Hematopoietic multipotent progenitor cell treated with erythropoietin and hydrocortisone succinate and interleukin-3 and kit ligand, for 6 days (in vitro differentiated cells): Measurements from ENCODE around the gene CORO2B.

ENCODE experiments used
- DNase-seq: peaks from one replicate; pipeline ENCODE4 v3.0.0-alpha.2; 2015

CORO2B gene

DNA sequence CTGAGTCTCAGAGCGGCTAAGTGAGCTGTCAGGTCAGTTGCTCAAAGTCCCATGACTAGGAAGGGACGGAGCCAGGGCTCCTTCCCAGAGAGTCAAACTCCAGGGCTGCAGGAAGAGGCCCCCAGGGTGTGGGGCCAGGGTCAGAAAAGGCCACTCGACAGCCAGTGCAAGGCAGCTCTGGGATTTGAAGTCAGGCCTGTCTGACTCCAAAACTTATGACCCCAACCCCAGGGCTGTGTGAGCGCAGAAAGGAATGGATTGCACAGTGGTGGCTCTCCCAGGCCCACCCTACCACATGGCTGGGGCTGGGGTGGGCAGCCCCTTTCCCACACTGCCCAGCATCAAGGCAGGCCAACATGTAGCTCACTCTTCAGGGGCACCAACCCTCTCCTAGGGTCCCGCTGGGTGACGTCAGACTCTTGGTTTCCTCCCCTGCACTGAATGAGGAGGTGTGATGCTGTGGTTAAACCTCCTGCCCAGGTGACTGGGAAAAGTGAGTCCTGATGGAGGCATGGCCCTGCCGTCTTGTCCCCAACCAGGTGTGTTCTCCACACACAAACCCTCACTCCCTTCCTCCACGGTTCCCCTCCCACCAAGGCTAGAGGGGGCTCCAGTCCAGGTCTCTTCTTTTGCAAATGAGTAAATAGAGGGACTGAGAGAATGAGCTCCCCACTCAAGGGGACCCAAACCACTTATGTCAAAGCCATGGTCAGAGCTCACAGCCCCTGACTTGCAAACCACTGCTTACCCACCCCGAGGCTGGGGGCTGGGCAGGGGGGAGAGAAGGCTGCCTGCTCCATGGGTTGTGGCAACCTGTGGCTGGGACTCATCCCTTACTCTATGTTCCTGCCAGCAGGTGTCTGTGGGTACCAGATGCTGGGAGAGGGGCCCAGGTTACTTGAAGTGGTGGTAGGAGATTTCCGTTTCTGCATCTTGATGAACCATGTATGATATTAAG is 23.8 kb upstream of the CORO2B start:
- no peak for DNase-seq

DNA sequence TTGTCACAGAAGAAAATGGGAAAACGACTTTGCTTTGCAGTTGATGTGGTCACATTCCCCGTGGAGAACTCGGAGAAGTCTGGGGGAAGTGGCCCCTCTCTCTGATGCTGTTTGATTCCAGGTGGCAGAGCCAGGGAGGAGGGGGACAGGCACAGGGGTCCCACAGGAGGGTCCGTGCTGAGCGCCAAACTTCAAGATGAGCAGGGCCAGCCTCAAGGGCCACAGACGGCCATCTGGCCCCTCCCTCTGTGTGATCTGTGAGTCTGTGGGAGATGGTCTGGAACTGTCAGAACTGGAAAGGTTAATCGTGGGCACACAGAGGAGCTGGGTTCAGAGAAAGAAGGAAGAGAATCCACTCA is 23.1 kb upstream of the CORO2B start:
- no peak for DNase-seq

DNA sequence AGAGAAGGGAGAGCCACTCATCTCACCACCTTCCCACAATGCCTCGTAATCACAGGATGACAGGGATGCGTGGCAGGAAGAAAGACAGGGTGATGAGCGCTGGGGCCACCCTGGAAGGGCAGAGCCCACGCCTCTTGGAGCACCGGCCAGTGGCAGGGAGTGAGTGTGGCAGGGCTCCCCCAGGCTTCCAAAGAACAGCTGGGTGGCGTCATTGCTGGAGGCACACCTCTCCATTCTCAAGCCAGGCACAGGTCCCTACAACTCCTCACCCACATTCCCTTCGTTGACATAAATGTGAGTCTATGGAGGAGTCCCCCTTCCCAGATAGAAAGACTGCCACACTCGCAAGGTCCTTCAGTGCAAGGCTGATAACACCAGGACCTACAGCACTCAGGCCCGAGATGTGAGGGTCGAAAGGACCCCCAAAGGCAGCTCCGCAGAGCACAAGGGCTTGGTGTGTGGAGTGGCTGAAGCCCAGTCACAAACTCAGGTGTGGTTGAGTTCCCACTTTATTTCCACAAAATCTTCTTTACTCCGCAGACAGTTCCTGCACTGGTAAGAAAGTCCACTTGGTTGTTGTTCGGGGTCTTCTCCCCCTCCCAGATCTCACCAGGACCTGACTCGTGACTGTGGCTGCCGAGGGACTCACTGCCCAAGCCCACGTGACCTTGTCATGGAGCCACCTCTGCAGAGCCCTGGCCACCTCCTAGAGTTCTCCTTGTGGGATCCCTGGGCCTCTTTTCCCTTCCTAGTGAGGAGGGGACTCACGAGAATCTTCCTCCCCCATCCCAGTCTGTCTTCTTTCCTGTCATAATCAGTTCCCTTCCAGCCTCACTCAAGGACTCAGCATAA is 22.4 kb upstream of the CORO2B start:
- no peak for DNase-seq

DNA sequence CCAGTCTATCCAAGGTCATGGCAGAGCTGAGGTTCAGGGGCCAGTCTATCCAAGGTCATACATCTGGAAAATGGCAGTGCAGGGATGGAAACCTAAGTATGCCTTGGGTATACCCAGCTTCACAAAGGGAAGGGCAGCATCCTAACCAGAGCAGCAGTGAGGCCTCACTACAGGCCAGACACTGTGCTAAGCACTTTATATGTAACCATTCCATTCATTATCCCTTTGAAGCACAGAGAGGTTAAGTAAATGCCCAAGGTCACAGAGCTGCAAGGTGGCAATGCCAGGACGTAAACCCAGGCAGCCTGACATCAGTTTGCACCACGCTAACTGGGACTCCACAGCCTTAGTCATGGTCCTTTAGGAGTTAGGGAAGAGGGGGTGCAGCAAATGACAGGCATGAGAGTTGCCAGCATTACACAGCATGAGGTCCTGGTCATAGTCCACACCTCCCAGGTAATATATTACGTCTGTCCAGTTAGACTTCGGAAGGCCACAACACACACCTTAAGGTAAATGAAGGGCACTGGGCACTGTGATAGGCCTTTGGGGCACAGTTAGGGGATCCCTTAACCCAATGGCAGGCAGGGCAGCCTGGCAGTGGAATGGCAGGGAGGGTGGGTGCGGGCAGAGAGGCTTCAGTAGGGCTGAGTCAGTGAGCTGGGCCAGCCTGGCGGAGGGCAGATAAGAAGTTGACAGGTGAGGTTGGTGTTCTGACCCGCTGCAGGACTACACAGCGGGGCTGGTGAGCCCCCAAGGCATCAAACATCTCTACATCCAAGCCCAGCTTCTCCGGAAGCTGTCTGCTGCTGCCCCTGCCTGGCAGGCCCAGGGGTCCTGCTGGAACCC is 21.1 kb upstream of the CORO2B start:
- DNase-seq: no peak

DNA sequence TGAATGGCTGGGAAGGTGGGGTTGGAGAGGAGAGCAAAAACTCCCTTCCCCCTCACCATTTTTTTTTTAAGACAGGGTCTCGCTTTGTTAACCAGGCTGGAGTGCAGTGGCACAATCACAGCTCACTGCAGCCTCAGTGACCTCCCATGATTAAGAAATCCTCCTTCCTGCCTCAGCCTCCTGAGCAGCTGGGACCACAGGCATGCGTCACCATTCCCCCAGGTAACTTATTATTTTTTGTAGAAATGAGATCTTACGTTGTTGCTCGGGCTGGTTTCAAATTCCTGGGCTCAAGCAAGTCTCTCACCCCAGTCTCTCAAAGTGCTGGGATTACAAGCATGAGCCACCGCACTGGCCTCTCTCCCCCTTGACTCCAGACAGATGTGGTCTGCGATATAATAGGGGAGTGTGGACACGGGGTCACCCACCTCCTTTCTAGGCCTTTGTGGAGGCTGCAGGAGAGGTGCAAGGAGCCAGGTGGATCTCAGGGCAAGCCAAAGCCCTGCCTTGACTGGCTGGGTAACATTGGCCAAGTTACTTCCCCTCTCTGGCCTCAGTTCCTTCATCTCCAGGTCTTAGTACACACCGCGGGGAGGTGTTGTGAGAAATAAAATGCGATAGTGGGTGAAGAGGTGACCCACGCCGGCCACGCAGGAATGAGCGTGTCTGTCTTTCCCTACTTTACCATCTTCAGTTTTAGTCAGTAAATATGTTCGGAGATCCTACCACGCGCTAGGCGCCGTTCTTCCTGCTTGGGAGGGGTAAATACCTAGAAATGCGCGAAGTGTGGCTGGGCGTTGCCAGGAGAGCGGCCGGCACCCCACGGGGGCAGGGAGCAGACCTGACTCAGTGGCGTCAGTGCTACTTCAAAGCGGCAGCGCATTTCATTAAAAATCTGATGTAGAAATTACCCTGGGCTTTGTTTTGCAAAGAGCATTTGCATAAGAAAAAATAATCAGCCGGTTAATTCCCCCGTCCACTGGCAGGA is 20.2 kb upstream of the CORO2B start:
- peak; percentile 46 for DNase-seq

DNA sequence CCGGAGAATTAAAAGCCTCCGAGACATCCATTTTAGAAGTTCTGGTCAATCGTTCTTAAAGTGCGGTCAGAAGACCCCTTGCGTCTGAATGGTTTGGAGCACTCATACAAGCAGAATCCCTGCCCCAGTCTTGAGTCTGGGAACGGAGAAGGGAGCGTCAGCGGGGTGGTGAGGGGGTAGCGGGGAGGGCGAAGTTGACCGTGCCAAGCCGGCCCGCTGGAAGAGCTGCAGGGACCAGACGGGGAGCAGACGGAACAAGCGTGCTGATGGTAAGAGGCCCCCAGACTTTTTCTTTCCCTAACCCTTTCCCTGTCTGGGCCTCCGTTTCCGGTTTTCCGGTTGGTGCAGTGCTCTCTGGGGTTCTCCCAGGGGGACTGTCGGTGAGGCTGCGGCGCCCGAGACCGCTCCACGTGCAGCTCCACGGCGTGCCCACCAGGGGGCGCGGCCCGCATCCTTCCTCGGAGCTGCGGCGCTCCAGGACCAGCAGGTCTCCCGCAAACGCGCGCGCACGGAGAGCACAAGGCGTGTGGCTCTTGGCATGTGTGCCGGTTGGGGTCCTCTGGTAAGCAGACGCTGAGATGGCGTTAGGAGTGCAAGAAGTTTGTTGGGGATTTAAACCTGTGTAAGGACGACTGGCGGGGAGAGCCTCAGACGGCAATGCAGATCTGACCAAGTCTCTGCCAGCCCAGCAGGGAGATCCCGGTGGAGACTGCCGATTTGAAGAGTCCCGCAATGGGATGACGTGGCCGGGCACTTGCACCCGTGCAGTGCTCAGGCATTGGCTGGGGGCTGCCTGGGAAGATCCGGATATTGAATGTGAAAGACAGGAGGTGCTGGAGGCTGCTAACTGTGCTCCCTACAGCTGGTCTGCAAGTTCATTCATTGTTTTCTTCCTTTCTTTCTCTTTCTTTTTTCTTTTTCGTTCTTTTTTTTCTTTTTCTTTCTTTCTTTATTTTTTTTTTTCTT is 19.2 kb upstream of the CORO2B start:
- peak; percentile 76 for DNase-seq

DNA sequence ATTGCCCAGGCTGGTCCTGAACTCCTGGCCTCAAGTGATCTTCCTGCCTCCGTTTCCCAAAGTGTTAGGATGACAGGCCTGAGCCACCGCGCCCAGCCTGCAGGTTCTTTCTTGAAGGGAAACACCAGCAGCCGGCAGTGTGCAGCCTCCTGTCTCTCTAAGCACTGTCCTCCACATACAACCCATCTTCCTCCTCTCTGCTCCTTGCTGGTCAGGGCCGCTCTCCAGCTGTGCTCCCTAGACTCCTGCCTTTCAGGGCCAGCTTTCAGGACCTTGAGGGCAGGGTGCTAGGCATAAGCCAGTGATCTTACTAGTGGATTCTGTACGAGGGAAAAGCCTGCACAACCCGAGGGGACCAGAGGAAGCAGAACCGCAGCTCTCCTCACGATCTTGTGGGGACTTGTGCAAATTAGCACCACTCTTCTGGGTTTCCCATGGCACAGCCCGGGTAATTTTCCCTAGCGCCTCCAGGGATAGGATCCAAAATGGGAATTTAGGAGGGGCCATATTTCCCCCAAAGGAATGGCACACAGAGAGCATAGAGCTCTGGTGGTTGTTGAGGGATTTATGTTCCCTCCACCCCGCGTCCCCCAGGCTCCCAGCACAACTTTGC is 18.2 kb upstream of the CORO2B start:
- no peak for DNase-seq

DNA sequence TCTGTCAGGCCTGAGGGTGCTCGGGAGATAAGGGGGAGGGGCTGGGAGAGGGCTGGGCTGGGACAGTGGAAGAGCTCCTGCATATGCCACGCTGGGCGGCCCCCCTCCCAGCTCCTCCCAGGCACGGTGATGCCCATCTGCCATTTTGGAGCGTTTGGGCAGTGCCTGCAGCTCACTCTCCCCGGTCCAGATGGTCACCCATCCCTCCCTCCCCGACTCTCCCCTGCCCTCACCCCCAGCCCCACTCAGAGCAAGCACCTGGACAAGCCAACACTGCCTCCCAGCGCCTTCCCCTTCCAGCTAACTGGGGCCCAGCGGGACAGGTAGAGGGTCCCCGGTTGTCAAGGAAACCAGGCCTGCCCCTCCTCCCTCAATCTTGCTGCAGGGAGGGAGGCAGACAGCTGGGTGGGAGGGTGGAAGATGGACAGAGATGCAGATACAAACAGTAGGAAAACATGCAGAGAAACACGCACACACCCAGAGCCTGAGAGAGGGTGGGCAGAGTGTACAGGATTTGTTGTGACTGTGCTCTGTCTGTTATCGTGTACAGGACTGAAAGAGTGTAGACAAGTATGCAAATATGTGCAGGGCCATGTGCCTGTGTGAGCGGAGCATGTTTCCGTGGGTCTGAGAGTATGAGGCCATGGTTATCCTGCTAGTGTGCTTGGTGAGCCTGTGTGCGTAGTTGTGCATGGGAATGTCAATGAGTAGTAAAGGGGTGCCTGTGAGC is 17.5 kb upstream of the CORO2B start:
- DNase-seq: no peak

DNA sequence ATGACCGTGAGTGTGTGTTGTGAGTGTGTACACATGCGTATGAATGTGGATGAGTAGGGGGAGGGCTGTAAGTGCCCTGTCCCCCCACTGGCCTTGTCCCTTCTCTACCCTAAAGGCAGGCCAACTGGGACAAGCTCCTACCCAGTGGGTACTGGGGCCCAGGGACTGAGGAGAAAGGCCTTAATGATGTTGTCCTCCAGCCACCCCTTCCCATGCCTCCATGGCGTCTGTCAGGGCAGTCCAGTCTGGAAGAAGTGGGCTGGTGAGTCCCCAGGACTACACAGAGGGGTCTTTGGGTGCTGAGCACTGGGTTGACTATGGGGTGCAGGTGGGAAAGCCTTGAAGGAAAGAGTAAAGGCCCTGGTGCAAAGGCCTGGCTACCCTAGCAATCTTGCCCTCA is 16.9 kb upstream of the CORO2B start:
- no peak for DNase-seq

DNA sequence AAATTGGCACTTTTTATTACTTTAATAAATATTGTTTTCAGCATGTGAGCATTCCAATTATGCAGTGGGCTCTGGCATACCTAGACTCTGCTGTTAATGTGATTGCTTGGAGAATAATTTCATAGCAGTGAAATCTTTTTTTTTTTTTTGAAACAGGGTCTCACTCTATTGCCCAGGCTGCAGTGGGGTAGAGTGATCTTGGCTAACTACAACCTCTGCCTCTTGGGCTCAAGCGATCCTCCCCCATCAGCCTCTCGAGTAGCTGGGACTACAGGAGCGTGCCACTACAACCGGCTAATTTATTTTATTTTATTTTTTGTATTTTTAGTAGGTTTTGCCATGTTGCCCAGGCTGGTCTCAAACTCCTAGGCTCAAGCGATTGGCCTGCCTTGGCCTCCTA is 14.6 kb upstream of the CORO2B start:
- DNase-seq: no peak

DNA sequence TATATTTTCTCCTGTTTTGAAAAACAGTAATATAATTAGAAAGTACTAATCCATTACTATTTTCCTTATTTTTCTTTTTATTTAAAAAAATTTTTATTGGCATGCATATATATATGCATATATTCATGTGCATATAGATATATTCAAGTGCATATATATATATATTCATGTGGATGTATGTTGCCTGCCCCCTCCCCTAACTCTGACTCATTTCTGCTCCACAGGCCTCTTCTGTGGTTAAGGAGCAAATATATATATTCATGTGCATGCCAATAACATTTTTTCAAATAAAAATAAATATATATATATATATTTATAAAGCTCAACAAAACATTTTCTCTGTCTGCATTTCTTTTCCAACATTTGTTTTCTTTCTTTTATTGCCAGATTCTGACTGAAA is 13.6 kb upstream of the CORO2B start:
- DNase-seq: no peak

DNA sequence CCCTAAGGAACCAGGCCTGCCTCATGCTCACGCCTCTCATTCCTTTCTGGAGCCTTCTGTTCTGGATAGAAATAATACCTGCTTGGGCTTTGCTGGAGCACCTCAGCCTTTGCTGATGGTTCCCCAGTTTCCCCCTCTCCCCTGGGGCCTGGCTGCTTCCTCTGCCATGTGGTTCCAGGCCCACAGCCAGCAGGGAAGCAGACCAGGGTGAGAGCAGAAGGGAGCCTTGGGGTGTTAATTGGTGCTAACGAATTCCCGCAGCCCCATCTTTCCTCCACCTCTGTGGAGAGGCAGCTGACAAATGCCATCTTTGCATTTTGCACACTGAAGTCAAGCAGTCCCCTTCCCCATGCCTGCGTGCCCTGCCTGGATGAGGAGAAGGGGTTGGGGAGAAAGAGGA is 13.1 kb upstream of the CORO2B start:
- DNase-seq: no peak

DNA sequence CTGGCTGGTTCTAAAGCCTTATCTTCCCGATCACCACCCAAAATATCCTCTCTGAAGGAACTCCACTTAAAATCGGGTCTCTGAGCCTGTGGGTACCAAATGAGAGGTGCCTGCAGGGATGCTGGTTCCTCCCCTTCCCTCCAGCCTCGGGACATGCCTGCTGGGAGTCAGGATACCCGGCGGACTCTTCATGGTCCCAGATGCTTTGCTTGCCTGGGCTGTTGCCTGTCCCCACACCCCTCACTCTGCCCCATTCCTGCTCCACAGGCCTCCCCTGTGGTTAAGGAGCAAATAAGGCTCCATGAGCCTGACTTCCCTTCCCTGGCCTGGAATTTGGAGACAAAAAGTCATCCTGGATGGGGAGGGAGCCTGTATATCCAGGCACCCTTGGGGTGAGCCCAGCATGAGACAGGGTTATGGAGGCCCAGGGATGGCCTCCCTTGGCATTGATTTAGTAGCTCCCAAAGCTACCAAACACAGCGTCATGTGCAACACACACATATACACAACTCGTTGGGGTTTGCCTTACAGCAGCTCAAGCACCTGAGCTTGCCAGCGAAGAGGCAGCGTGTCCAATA is 12.3 kb upstream of the CORO2B start:
- DNase-seq: no peak

DNA sequence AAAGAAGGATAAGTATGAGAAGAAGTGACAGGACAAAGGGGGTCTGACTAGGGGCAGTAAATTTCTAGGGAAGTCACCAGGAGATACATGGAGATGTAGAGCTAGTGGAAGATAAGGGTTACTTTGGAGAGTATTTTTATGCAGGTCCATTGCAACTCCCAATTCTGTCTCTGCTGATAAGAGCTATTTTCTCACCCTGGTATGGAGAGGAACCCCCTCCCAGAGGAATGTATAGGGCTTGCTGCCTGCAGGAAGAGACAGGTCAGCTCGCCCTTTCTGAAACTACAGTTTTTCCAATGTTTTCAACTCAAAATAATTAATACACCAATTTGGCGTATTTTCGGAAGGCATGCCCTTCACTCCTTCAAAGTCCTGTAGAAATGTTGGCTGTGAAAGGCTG is 11.4 kb upstream of the CORO2B start:
- no peak for DNase-seq

DNA sequence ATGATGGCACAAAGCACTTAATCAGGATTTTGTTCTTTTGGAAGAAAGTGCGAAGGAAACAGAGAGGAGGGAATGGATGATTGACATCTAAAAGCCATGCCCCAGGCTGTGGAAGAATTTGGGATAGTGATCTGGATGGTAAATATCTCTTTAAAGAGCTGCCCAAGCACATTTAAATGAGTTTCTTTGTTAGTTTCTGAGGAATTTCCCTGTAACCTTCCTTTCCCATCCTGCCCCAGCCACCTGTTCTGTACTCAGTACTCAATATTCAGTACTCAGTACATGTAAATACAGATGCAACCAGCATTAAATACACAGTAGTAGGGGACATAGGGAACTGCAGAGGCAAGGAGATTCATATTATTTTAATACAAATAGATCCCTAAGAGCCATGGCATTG is 7.8 kb upstream of the CORO2B start:
- DNase-seq: no peak

DNA sequence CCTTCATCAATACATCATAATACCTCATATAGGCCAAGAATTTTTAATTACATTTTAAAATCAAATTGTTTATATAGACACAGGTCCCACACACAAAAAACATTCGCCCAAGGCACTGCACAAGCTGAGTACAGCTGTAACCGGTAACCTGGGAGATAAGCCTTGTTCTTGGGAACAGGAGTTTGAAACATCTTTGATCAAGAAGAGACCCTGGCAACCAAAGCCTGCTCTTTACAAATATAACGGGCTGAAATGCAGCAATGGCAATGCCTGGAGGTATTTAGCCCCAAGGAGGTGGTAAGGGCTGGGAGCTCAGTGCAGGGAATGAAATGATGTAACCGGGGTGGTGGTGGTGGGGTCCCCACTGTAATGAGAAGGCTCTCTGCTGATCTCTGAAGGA is 7.2 kb upstream of the CORO2B start:
- no peak for DNase-seq

DNA sequence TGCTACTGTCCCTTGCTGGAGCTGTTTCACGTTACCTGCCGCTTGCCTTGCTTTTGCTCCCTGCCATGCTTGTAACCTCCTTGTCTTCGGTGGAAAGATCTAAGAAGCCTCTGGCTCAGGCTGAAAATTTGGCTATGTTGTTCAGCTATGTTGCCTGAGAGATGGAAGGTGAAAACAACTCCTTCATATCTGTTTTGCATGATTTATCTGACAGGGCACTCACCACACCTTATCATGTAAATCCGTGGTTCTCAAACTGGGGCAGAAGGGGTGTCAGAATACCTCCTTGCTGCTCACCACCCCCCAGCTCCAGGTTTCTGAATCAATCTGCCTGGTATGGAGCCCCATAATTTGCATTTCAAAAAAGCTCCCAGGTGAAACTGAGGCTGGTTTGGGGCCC is 6.5 kb upstream of the CORO2B start:
- no peak for DNase-seq

DNA sequence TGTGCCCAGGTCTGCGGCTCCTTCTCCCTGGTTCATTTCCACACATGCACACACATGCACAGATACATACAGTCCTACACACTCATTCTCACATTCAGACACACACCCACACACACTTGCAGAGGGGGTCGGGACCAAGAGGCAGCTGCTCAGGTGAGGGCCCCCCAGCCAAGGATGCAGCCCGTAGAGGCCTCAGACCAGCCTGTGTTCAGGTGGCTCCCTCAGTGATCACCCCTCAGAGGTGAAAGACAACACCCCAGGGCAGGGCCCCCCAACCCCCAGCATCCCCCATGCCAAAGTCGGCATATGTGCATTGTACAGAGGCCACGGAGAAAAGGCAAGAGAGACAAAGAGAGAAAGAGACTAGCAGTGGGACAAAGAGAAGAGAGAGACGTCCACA is 5.9 kb upstream of the CORO2B start:
- DNase-seq: no peak

DNA sequence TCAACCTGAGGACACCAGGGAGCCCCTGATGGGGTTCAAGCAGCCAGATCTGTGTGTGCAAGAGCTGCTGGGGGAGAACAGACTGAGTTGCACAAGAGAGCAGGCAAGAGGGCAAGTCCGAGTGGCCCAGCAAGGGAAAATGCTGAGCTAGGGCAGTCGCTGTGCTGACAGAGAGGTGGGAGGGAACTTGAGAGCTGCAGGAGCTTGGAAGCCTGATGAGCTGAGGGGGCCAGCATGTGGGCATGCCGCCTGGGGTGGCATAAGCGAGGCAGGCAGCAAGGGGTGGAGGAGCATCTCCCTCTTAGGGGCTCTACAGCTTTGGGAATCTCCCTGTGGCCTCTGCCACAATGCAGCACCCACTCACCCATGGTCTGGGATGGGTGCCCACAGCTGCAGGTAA is 4.7 kb upstream of the CORO2B start:
- DNase-seq: no peak
